Skin epidermis (tissue), 12 donors: ENCODE measurements around the gene TMEM132D.

Experiments
- H3K27ac ChIP-seq, 21 experiments: fragments of 200-600 bp; sonication (generic) in 11 of 21; one replicate each; pipeline ENCODE4 v1.5.0; 2020; ENCODE audit warnings: mild to moderate bottlenecking in 3 of 21, inconsistent platforms in 2 of 21, moderate library complexity in 2 of 21
- H3K4me3 ChIP-seq, 7 experiments: fragments of 200-600 bp; sonication (generic) in 2 of 7; one replicate each; pipeline ENCODE4 v1.5.0; 2020; ENCODE audit warnings: inconsistent platforms in 2 of 7, mild to moderate bottlenecking in 2 of 7, moderate library complexity in 1 of 7

Gene TMEM132D

GRCh38 chr12:129169928-129170327 lies 733.9 kb downstream of the TMEM132D start:
- Histone ChIP-seq H3K4me3 (no peak overlapping the region), H3K27ac (no peak overlapping the region)

- Histone ChIP-seq H3K4me3 (no peak overlapping the region), H3K27ac (no peak overlapping the region)
Measured at GRCh38 chr12:129163861-129164260, 740.0 kb downstream of the TMEM132D start.

GRCh38 chr12:129163461-129163860 lies 740.4 kb downstream of the TMEM132D start:
- H3K4me3 ChIP-seq, result no peak overlapping the region

GRCh38 chr12:129162805-129163204 lies 741.0 kb downstream of the TMEM132D start:
- Histone ChIP-seq H3K27ac (no peak overlapping the region), H3K4me3 (no peak overlapping the region)

More at GRCh38 chr12:129163461-129163860, 740.4 kb downstream of the TMEM132D start:
- no peak overlapping the region for H3K27ac ChIP-seq

DNA sequence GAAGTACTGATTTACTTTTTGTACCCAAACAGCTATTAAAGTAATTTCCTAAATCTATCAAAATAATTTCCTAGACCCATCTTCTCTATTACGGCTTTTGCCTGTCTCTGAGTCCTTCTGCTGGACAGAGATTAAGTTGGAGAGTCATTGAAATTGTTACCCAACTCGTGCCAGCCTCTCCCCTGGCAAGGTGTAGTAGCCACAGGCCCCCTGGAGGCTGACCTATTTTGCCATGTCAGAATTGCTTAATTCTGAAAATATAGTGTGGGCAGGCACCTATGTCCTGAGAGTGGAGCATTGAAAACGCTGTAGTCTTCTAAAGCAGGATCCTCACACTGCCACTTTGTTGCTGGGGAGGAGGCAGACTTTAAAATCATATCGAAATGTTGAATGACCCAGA lies 742.3 kb downstream of the TMEM132D start:
- Histone ChIP-seq H3K27ac (no peak overlapping the region), H3K4me3 (no peak overlapping the region)

DNA sequence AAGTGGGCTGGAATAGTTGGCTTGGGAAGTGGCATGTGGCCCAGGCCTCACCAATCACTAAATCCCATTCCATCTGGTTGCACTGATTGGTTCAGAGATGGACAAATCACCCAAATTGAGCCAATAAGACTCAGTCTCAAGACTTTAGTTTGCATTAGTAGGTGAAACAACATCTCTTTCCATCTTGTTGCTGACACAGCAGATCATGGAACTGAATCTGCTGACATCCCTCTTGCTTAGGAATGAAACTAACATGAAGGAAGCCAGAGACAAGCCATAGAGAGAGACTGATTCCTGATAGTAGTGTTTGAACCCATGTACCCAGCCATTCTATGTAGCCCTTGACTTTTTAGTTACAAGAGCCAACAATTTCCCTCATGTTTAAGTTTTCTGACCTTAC lies 743.5 kb downstream of the TMEM132D start:
- Histone ChIP-seq H3K4me3 (no peak overlapping the region), H3K27ac (no peak overlapping the region)

DNA sequence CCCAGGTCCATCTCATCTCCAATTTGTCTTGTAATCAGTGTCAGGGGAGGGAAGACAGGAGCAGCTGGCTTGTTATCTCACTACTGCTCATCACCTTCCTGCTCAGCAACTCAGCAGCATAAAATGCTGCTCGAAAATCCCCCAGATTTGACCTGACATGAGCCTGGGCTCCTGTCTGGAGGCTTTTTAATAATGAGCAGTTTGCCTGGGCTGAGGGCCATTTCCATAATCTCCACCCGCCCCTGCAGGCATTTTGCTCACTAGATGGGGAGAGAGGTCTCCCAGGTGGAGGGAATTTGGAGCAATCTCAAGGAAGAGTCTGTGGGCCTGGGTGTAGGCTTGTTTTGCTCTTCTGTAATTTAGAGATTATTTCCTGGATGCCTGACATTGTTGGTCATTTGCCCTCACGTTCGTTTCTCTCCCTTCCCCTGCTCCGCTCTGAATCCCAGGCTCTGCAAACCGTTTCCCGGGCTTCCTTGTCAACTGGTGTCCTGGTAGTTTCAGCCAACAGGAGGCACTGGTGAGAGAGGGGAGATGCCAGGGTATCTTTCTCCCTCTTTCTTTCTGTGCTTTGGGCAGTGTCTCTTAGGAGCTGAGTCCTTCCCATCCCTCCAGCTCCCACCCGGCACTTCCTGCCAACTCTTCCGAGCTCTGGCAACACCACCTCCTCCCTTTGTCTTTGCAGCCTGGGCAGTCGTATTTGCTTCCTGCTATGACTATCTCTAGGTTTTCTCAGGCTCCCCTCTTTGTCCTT lies 751.3 kb downstream of the TMEM132D start:
- no peak overlapping the region for H3K27ac ChIP-seq
- no peak overlapping the region for H3K4me3 ChIP-seq

GRCh38 chr12:129150721-129151120 lies 753.1 kb downstream of the TMEM132D start:
- H3K4me3 ChIP-seq, result no peak overlapping the region
- no peak overlapping the region for H3K27ac ChIP-seq

DNA sequence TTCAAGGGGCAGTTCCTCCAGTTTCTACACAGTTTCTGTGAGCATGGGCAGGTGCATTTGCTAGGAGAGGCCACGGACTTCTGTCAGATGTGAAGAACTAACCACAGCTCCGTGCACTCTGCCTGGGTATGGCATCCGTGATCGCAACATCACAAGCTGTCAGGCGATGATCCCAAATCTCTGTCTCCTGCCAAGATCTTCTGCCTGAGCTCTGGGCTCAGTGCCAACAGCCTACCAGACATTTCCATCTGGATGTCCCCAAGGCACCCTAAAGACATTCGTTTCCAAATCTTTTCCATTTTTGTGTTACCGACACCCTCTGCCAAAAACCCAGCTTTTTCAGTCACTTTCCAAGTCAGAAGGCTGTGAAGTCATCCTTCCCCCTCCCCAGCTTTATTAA lies 758.4 kb downstream of the TMEM132D start:
- Histone ChIP-seq H3K27ac (no peak overlapping the region), H3K4me3 (no peak overlapping the region)

- H3K27ac ChIP-seq, result no peak overlapping the region
- no peak overlapping the region for H3K4me3 ChIP-seq
Measured at GRCh38 chr12:129138776-129139175, 765.0 kb downstream of the TMEM132D start.

DNA sequence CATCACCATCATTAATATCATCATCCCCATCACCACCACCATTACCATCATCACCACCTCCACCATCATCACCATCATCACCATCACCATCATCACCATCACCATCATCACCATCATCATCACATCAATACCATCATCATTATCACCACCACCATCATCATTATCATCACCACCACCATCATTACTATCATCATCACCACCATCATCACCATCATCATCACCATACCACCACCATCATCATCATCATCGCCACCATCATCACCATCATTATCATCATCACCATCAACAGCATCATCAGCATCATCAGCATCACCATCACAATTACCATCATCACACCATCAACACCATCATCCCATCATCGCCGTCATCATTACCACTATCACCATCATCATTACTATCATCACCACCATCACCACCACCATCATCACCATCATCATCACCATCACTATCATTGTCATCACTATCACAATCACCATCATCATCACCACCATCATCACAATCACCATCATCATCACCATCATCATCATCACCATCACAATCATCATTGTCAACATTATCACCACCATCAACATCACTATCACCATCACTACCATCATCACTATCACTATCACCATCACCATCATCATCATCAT lies 767.0 kb downstream of the TMEM132D start:
- H3K4me3 ChIP-seq, result no peak overlapping the region
- H3K27ac ChIP-seq, result no peak overlapping the region

- Histone ChIP-seq H3K4me3 (no peak overlapping the region), H3K27ac (no peak overlapping the region)
Measured at GRCh38 chr12:129127771-129128170, 776.1 kb downstream of the TMEM132D start.

GRCh38 chr12:129127211-129127610 lies 776.6 kb downstream of the TMEM132D start:
- no peak overlapping the region for H3K27ac ChIP-seq
- H3K4me3 ChIP-seq, result no peak overlapping the region

DNA sequence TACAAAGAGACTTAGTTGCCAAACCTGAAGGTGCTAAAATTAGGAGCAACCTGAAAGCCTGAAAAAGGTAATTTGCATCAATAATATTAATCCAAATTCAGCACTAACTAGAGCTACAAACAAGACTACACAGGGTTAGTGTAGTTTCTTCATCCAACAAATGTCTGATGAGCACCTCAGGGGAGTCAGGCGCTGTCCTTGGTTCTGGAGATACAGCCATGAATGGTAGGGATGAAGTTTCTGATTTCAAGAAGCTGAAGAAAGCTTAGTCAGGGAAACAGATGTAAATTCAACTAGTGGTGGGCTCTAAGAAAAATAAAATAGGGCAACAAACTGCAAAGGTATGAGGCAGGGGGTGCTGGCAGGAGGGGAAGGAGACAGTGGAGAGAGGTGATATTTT lies 784.3 kb downstream of the TMEM132D start:
- Histone ChIP-seq H3K4me3 (no peak overlapping the region), H3K27ac (no peak overlapping the region)

- no peak overlapping the region for H3K4me3 ChIP-seq
- H3K27ac ChIP-seq, result no peak overlapping the region
Measured at GRCh38 chr12:129115558-129115957, 788.3 kb downstream of the TMEM132D start.

GRCh38 chr12:129110575-129110974 lies 793.2 kb downstream of the TMEM132D start:
- Histone ChIP-seq H3K27ac (no peak overlapping the region), H3K4me3 (no peak overlapping the region)

DNA sequence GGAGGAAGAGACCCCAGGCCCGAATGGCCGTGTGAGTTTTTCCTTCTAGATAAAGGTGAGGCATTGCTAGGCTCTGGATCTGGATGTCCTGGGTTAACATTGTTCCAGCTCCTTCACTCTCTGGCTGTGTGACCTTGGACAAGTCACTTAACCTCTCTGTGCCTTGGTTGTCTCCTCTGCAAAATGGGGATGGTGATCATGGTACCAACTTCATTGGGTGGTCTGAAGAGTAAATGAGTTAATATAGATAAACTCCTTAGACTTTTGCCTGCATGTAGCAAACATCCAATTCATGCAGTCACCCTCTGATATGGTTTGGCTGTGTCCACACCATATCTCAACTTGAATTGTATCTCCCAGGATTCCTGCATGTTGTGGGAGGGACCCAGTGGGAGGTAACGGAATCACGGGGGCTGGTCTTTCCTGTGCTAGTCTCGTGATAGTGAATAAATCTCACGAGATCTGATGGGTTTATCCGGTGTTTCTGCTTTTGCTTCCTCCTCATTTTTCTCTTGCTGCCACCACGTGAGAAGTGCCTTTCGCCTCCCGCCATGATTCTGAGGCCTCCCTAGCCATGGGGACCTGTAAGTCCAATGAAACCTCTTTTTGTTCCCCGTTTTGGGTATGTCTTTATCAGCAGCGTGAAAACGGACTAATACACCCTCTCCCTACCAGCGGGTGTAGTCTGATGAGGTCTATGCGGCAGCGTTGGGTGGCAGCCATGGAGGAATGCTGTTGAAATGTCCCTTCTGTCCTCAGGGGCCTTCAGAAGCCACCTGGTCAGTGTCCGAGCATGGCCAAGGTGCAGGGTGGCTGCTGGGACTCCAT lies 794.4 kb downstream of the TMEM132D start:
- Histone ChIP-seq H3K4me3 (no peak overlapping the region), H3K27ac (no peak overlapping the region)

DNA sequence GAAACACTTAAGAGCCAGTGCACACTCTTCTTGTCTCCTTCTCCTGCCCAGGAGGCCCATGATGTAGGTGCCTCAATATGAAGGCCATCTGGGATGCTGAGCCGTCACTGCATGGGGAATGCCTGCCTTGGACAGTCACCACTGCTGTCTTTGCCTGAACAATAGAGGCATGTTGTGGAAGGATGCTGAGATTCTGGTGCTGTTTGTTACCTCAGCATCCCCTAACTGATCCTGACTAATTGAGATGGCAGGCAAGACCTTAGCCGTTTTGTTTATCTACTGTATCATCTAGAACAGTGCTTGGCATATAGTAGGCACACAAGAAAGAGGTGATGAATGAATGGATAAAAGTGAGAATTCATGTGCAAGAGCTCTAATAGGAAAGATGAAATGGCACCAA lies 797.1 kb downstream of the TMEM132D start:
- Histone ChIP-seq H3K27ac (no peak overlapping the region), H3K4me3 (no peak overlapping the region)

DNA sequence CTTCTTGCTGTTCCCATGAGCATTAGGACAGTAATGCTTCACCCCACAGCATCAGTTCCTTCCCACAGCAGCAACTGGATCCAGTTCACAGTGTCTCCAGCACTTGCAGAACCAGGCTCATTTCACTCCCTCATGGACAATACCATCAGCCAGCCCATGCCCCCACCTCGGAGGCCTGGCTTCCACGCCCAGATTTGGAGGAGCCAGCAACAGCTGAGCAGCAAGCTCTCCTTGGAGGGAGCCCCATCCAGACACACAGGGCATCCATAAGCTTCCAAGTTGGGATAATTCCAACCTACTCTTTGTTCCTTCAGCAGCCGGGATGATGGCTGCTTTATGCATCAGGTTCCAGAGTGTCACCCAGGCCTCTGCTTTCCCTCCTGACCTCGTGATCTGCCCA lies 800.6 kb downstream of the TMEM132D start:
- no peak overlapping the region for H3K27ac ChIP-seq
- no peak overlapping the region for H3K4me3 ChIP-seq

DNA sequence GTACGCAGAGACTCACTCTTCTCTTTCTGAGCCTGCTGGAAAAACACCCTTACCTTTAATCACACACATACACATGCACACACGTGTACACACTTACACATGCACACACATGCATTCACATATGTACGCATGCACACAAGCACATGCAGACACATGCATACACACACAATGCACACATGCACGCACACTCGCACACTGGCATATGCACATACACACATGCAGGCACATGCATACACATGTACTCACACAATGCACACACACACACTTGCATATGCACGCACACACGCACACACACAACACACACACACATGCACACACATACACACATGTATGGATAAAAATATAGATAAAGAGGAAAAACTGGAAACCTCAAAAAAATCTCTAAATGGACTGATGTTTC lies 801.6 kb downstream of the TMEM132D start:
- no peak overlapping the region for H3K27ac ChIP-seq
- no peak overlapping the region for H3K4me3 ChIP-seq

DNA sequence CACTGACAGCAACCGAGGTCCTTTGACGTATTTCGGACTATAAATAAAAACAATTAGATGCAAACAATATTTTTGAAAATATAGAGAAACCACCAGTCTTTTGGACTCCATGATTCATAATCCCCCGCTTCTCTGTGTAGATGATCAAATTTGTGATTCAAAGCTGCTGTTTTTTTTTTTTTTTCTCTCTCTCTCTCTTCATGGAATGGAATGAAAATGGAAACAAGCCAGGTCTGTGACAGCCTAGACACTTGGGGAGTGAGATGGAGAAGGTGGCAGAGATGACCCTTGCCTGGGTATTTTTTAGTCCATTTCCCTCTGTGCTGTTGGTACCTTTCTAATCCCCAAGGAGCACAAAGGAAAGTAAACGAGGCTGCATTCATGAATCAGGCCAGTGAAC lies 802.0 kb downstream of the TMEM132D start:
- Histone ChIP-seq H3K4me3 (no peak overlapping the region), H3K27ac (no peak overlapping the region)
